ENCODE measurements around the gene COPA.

GRCh38 chr1:160338580-160338979, 4.5 kb downstream of the COPA start:
- TF ChIP-seq YY1 (IDR thresholded peaks at IDR 0.05; ENCODE audit: insufficient read depth, insufficient read length): no peak
- TF ChIP-seq SUZ12 (IDR thresholded peaks at IDR 0.05; ENCODE audit: extremely low read depth, insufficient read depth, insufficient read length): no peak
